ENCODE measurements around the gene PPM1H. TPM values are rescaled to one million over a fixed set of nuclear protein-coding genes. Genes with fewer than 3 reads are reported as not detected.
"Not testable (repeated sequence)": the region's sequence is repeated elsewhere in the genome, so short reads cannot be mapped to it uniquely, and the experiment has no call there.

The PPM1H gene
- total RNA-seq, 2 donors from 2014 or later = 46.4 to 74.4 TPM

- DNase-seq = no peak
- Histone ChIP-seq H3K36me3 (ENCODE audit: control insufficient read depth, insufficient read depth, low read length) (no peaks in the 10 kb centered on the region), H3K4me1 (ENCODE audit: control insufficient read depth, insufficient read depth, low read length) (peaks cover 7% of the 10 kb centered on the region), H3K27me3 (ENCODE audit: control insufficient read depth, insufficient read depth, low read length, poor library complexity, severe bottlenecking) (no peaks in the 10 kb centered on the region), H3K9ac (ENCODE audit: extremely low read depth, low read length, poor library complexity, severe bottlenecking) (no peak overlapping the region), H3K9me3 (ENCODE audit: control insufficient read depth, low read length) (peaks cover 19% of the 10 kb centered on the region), H3K4me3 (ENCODE audit: low read length) (no peak overlapping the region), H3K27ac (ENCODE audit: low read depth, low read length) (no peak overlapping the region)
- Mint-ChIP-seq H3K36me3 (ENCODE audit: low read depth) (peaks cover 44% of the 10 kb centered on the region), H3K27ac (no peak overlapping the region), H3K4me1 (peaks cover 38% of the 10 kb centered on the region), H3K27me3 (ENCODE audit: insufficient read depth) (no peaks in the 10 kb centered on the region), H3K9me3 (peaks cover 26% of the 10 kb centered on the region), H3K4me3 (no peak overlapping the region)
- WGBS, 2 experiments (ENCODE audit: insufficient coverage in 1 of 2, insufficient read length in 1 of 2) = 87 to 90% methylated on average over 3 of the region's 3 CpGs
- no peak for TF ChIP-seq CTCF (conservative IDR thresholded peaks at IDR 0.05)
Observed at GRCh38 chr12:62762645-62763044, 172.3 kb downstream of the PPM1H start.

GRCh38 chr12:62761658-62762057 is 173.3 kb downstream of the PPM1H start:
- H3K9me3 Mint-ChIP-seq = peaks cover 27% of the 10 kb centered on the region
- H3K27ac Mint-ChIP-seq = peak overlapping the region; percentile 67
- H3K27me3 Mint-ChIP-seq (ENCODE audit: insufficient read depth) = no peaks in the 10 kb centered on the region
- H3K9me3 ChIP-seq (ENCODE audit: control insufficient read depth, low read length) = peaks cover 20% of the 10 kb centered on the region
- H3K4me1 Mint-ChIP-seq = peaks cover 29% of the 10 kb centered on the region
- no peak overlapping the region for H3K9ac ChIP-seq (ENCODE audit: extremely low read depth, low read length, poor library complexity, severe bottlenecking)
- no peaks in the 10 kb centered on the region for H3K27me3 ChIP-seq (ENCODE audit: control insufficient read depth, insufficient read depth, low read length, poor library complexity, severe bottlenecking)
- no peak for DNase-seq
- 94 to 100% methylated on average over 4 to 5 of the region's 5 CpGs for WGBS, 2 experiments (ENCODE audit: insufficient coverage in 1 of 2, insufficient read length in 1 of 2)
- no peak overlapping the region for H3K4me3 ChIP-seq (ENCODE audit: low read length)
- no peak for TF ChIP-seq CTCF (conservative IDR thresholded peaks at IDR 0.05)
- H3K4me3 Mint-ChIP-seq = no peak overlapping the region
- H3K36me3 Mint-ChIP-seq (ENCODE audit: low read depth) = peaks cover 52% of the 10 kb centered on the region
- peaks cover 3% of the 10 kb centered on the region for H3K4me1 ChIP-seq (ENCODE audit: control insufficient read depth, insufficient read depth, low read length)
- no peaks in the 10 kb centered on the region for H3K36me3 ChIP-seq (ENCODE audit: control insufficient read depth, insufficient read depth, low read length)
- H3K27ac ChIP-seq (ENCODE audit: low read depth, low read length) = no peak overlapping the region

GRCh38 chr12:62760779-62761178 is 174.2 kb downstream of the PPM1H start:
- WGBS, 2 experiments (ENCODE audit: insufficient coverage in 1 of 2, insufficient read length in 1 of 2) = 43 to 44% methylated on average over 1 to 2 of the region's 2 CpGs
- Mint-ChIP-seq H3K9me3 (peaks cover 30% of the 10 kb centered on the region), H3K4me1 (peaks cover 27% of the 10 kb centered on the region), H3K27ac (peak overlapping the region; percentile 69), H3K27me3 (ENCODE audit: insufficient read depth) (no peaks in the 10 kb centered on the region), H3K4me3 (no peak overlapping the region), H3K36me3 (ENCODE audit: low read depth) (peaks cover 58% of the 10 kb centered on the region)
- Histone ChIP-seq H3K27ac (ENCODE audit: low read depth, low read length) (no peak overlapping the region), H3K4me3 (ENCODE audit: low read length) (peak overlapping the region; percentile 46), H3K27me3 (ENCODE audit: control insufficient read depth, insufficient read depth, low read length, poor library complexity, severe bottlenecking) (no peaks in the 10 kb centered on the region), H3K36me3 (ENCODE audit: control insufficient read depth, insufficient read depth, low read length) (no peaks in the 10 kb centered on the region), H3K9ac (ENCODE audit: extremely low read depth, low read length, poor library complexity, severe bottlenecking) (no peak overlapping the region), H3K4me1 (ENCODE audit: control insufficient read depth, insufficient read depth, low read length) (peaks cover 3% of the 10 kb centered on the region), H3K9me3 (ENCODE audit: control insufficient read depth, low read length) (peaks cover 20% of the 10 kb centered on the region)
- no peak for TF ChIP-seq CTCF (conservative IDR thresholded peaks at IDR 0.05)
- no peak for DNase-seq

GRCh38 chr12:62760341-62760740 is 174.6 kb downstream of the PPM1H start:
- H3K36me3 ChIP-seq (ENCODE audit: control insufficient read depth, insufficient read depth, low read length); DNase-seq; H3K27ac ChIP-seq (ENCODE audit: low read depth, low read length); H3K9ac ChIP-seq (ENCODE audit: extremely low read depth, low read length, poor library complexity, severe bottlenecking); H3K27me3 Mint-ChIP-seq (ENCODE audit: insufficient read depth); H3K27me3 ChIP-seq (ENCODE audit: control insufficient read depth, insufficient read depth, low read length, poor library complexity, severe bottlenecking); H3K4me1 ChIP-seq (ENCODE audit: control insufficient read depth, insufficient read depth, low read length): not testable (repeated sequence)
- Mint-ChIP-seq H3K27ac (peak overlapping the region; percentile 69), H3K4me1 (peaks cover 27% of the 10 kb centered on the region), H3K9me3 (peaks cover 30% of the 10 kb centered on the region), H3K4me3 (peak overlapping the region; percentile 7), H3K36me3 (ENCODE audit: low read depth) (peaks cover 61% of the 10 kb centered on the region)
- WGBS, 2 experiments (ENCODE audit: insufficient coverage in 1 of 2, insufficient read length in 1 of 2) = 77 to 83% methylated on average over 2 to 3 of the region's 3 CpGs
- H3K4me3 ChIP-seq (ENCODE audit: low read length) = peak overlapping the region; percentile 46
- peaks cover 20% of the 10 kb centered on the region for H3K9me3 ChIP-seq (ENCODE audit: control insufficient read depth, low read length)

All from endodermal cell (in vitro differentiated cells).